Measurements from ENCODE around the gene UQCRHL. TPM values are rescaled to one million over a fixed set of nuclear protein-coding genes. Genes with fewer than 3 reads are reported as not detected.
A peak's percentile ranks its signal among the peaks of the same experiment; 100 is the strongest.

Gene UQCRHL
- total RNA-seq, 1 experiment from 2014 or later: 2.6 TPM

DNA sequence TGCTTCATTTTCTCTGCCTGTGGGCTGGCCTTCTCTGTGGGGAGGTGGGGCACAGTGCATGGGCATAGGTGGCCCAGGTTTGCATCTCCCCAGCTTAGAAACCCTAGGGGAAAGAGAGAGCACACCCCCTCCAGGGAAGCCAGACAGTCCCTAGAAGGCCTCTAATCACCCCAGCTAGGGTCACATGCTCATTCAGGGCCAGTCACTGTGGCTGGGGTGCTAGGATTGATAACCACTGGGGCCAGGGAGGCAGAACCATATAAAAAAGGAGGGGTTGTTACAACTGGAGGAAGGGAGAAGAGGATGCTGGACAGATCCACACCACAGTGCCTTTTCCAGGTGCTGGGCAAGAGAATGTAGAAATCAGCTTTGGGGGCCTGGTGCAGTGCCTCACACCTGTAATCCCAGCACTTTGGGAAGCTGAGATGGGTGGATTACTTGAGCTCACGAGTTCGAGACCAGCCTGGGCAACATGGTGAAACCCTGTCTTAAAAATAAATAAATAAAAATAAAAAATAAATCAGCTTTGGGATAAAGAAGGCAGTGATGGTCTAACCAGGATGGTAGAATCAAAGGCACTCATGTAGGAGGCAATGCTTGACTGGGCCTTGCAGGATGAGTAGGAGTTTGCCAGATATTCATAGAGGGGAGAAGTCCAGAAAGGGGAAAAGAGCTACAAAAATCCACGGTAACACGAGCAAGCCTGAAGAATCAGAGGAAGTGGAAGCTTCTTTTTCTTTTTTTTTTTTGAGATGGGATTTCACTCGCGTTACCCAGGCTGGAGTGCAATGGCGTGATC, 29.3 kb downstream of the UQCRHL start:
- TF ChIP-seq TCF7L2 (IDR thresholded peaks at IDR 0.05; ENCODE audit: low read depth, low read length) (no peak), POLR2AphosphoS5 (IDR thresholded peaks at IDR 0.05; ENCODE audit: low read depth, low read length) (no peak), SIN3A (IDR thresholded peaks at IDR 0.05; ENCODE audit: borderline replicate concordance, insufficient read depth, low read depth, low read length) (no peak), REST (IDR thresholded peaks at IDR 0.05; ENCODE audit: insufficient read depth in 1 of 2, low read depth in 2 of 2, low read length in 1 of 2) (no peak)
- TF ChIP-seq, protein P1, sequence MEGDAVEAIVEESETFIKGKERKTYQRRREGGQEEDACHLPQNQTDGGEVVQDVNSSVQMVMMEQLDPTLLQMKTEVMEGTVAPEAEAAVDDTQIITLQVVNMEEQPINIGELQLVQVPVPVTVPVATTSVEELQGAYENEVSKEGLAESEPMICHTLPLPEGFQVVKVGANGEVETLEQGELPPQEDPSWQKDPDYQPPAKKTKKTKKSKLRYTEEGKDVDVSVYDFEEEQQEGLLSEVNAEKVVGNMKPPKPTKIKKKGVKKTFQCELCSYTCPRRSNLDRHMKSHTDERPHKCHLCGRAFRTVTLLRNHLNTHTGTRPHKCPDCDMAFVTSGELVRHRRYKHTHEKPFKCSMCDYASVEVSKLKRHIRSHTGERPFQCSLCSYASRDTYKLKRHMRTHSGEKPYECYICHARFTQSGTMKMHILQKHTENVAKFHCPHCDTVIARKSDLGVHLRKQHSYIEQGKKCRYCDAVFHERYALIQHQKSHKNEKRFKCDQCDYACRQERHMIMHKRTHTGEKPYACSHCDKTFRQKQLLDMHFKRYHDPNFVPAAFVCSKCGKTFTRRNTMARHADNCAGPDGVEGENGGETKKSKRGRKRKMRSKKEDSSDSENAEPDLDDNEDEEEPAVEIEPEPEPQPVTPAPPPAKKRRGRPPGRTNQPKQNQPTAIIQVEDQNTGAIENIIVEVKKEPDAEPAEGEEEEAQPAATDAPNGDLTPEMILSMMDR (IDR thresholded peaks at IDR 0.05): no peak
- no peaks in the 10 kb centered on the region for H3K4me1 ChIP-seq (ENCODE audit: control insufficient read depth, insufficient read depth, low read length)
- no TSS peak for BruUV-seq (replicated peaks)
- no peaks in the 10 kb centered on the region for H3K27me3 ChIP-seq (ENCODE audit: control insufficient read depth, insufficient read depth, low read length)
- ChIA-PET CTCF (interaction anchor here (0.7 kb wide), 1 partner anchor 36 kb away, joined by 3 read pairs; the partner anchor contains the start of gene TMEM82), POLR2A (interaction anchor here (0.6 kb wide), 1 partner anchor 96 kb away, joined by 4 read pairs; no protein-coding TSS in a partner anchor)
- in situ Hi-C loops (cut with HindIII; ENCODE audit: low pct_unique_long_range_greater_than_20kb, low sequenced_read_pairs) (no loop called here), intact Hi-C loops (cut with micrococcal nuclease; ENCODE audit: unreplicated experiment) (no loop called here)
- H3K27ac ChIP-seq (ENCODE audit: low read length): no peak overlapping the region
- no peak overlapping the region for H3K4me3 ChIP-seq (ENCODE audit: low read depth in 2 of 2, low read length in 2 of 2)
- 0 out of 2 replicates have a peak, but pooled peaks have one; percentile 20 for ATAC-seq
- no peaks in the 10 kb centered on the region for H3K36me3 ChIP-seq (ENCODE audit: control insufficient read depth, insufficient read depth, low read length)
- no peak for DNase-seq (ENCODE audit: low read depth, low spot score)
- H3K9me3 ChIP-seq (ENCODE audit: control insufficient read depth, insufficient read depth, low read depth, low read length): no peaks in the 10 kb centered on the region

DNA sequence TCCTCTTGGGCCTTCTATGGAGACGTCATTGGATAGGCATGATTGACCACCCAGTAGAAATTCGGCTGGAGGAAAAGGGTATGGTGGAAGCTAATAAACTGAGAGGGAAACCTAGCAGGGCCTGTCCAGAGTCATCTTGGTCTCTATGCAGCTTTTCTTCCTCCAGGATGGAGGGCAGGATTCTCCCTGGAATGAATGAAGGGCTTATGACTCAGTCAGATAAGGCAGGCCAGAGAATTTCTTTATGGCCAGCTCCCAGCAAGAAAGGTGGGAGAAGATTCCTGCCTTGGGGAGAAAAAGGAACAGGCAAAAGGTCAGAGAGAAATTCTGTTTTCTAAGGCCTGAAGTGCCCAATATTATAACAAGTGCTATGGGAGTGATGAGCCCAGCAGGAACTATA, 31.7 kb downstream of the UQCRHL start:
- no peak overlapping the region for H3K4me3 ChIP-seq (ENCODE audit: low read depth in 2 of 2, low read length in 2 of 2)
- no peaks in the 10 kb centered on the region for H3K4me1 ChIP-seq (ENCODE audit: control insufficient read depth, insufficient read depth, low read length)
- no peak for TF ChIP-seq TCF7L2 (IDR thresholded peaks at IDR 0.05; ENCODE audit: low read depth, low read length)
- TF ChIP-seq REST (IDR thresholded peaks at IDR 0.05; ENCODE audit: insufficient read depth in 1 of 2, low read depth in 2 of 2, low read length in 1 of 2): no peak
- no peak for TF ChIP-seq POLR2AphosphoS5 (IDR thresholded peaks at IDR 0.05; ENCODE audit: low read depth, low read length)
- TF ChIP-seq SIN3A (IDR thresholded peaks at IDR 0.05; ENCODE audit: borderline replicate concordance, insufficient read depth, low read depth, low read length): no peak
- TF ChIP-seq, protein P1 (IDR thresholded peaks at IDR 0.05): no peak
- H3K27me3 ChIP-seq (ENCODE audit: control insufficient read depth, insufficient read depth, low read length): no peaks in the 10 kb centered on the region
- no peaks in the 10 kb centered on the region for H3K9me3 ChIP-seq (ENCODE audit: control insufficient read depth, insufficient read depth, low read depth, low read length)
- DNase-seq (ENCODE audit: low read depth, low spot score) (no peak), ATAC-seq (no peak)
- CTCF ChIA-PET: interaction anchor here (0.7 kb wide), 2 partner anchors 16 to 22 kb away, joined by 9 to 10 read pairs; no protein-coding TSS in a partner anchor
- intact Hi-C loops (cut with micrococcal nuclease; ENCODE audit: unreplicated experiment) (no loop called here), in situ Hi-C loops (cut with HindIII; ENCODE audit: low pct_unique_long_range_greater_than_20kb, low sequenced_read_pairs) (no loop called here)
- H3K36me3 ChIP-seq (ENCODE audit: control insufficient read depth, insufficient read depth, low read length): no peaks in the 10 kb centered on the region
- no peak overlapping the region for H3K27ac ChIP-seq (ENCODE audit: low read length)
- POLR2A ChIA-PET: interaction anchor here (0.5 kb wide), 1 partner anchor 9 kb away, joined by 4 read pairs; no protein-coding TSS in a partner anchor
- no TSS peak for BruUV-seq (replicated peaks)

Data from Panc1 (cell line).